Measurements from ENCODE around the gene P2RY6.

P2RY6 gene

DNA sequence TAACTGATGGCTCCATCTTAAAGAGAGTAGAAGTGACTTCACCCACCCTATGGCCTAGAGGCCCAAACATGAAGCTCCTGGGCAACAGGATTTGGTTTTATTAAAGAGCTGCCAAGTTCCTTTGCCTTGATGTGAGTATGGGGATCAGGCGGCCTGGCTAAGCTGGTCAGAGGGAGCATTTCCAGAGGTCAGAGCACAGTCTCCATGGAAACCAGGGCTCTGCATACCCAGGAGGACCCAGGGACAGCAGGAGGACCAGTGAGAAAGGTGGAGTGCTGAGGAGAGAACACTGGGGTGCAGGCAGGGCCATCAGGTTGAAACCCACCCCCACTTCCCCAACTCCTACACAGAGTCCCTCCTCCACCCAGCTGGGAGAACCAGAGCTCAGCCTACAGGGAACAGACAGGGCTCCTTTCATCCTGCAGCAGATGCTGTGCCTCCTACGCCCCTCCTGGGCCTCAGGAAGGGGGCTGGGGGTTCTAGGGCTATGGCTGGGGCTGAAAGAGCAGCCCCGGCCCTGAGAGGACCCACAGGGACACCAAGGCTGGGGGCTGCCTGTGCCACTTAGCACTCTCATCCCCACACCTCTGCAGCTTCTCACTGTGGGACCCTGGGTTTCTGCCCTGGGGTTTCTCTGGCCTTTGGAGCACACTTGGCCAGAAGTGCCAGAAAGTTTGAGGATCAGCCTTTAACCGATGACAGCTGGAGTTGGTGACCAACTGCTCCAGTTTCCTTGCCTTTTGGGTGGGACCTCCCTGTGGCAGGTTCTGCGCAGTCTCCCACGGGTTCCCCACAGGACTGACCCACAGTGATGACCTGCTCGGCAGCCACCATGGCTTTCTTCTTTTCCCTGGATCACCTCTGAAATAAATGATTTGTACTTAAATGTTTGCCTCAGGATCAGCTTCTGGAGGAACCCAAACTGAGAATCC, 13.8 kb upstream of the P2RY6 start:
- no peak overlapping the region for H3K27ac ChIP-seq
- TF ChIP-seq, protein P1, sequence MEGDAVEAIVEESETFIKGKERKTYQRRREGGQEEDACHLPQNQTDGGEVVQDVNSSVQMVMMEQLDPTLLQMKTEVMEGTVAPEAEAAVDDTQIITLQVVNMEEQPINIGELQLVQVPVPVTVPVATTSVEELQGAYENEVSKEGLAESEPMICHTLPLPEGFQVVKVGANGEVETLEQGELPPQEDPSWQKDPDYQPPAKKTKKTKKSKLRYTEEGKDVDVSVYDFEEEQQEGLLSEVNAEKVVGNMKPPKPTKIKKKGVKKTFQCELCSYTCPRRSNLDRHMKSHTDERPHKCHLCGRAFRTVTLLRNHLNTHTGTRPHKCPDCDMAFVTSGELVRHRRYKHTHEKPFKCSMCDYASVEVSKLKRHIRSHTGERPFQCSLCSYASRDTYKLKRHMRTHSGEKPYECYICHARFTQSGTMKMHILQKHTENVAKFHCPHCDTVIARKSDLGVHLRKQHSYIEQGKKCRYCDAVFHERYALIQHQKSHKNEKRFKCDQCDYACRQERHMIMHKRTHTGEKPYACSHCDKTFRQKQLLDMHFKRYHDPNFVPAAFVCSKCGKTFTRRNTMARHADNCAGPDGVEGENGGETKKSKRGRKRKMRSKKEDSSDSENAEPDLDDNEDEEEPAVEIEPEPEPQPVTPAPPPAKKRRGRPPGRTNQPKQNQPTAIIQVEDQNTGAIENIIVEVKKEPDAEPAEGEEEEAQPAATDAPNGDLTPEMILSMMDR (IDR thresholded peaks at IDR 0.05) = no peak
- TF ChIP-seq ZFX (IDR thresholded peaks at IDR 0.05; ENCODE audit: borderline replicate concordance) = no peak

DNA sequence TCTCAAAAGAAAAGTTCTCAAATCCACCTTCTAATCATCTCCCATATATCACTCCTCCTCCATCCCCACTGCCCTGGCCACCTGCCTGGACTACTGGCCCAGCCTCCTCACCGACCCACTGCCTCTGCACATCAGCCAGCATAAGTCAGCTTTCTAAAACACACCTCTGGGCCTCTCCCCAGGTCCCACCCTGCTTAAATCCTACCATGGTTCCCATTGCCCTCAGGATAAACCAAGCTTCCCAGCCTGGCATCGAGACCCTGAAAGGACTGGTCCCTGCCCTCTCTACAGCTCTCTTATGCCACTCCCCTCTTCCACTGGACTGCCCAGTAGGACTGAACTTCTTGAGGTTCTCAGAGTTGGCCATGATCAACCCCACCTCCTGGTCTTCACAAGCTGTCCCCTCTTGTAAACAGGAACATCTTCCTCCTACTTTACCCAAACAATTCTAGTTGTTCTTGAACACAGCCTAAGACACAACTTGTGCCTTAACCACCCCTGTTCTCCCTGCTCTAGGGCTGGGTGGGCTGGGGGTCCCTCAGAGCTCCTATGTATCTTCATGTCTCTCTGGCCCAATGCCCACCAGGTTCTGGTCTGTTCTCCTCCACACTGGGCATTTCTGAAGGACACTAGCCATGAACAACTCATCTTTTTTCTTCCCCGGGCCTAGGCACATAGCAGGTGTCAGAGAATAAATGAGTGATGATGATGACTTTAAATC, 12.6 kb upstream of the P2RY6 start:
- TF ChIP-seq ZFX (IDR thresholded peaks at IDR 0.05; ENCODE audit: borderline replicate concordance) = no peak
- TF ChIP-seq, protein P1 (IDR thresholded peaks at IDR 0.05) = no peak
- no peak overlapping the region for H3K27ac ChIP-seq

DNA sequence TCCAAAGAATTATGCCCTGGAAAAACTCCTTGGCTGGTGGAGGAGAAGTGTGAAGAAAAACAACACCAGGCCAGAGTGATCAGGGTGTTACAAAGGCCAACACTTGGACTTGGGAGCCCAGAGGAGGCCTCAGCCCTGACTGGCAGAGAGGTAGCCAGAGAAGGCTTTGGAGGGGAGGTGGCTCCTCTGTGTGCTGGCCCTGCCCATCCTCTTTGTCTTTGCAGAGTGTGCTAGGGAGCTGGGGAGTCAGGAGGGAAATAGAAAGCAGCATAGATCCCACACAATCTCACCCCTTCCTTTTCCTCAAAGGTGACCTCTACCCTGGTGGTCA, 12.0 kb upstream of the P2RY6 start:
- no peak overlapping the region for H3K27ac ChIP-seq
- TF ChIP-seq, protein P1 (IDR thresholded peaks at IDR 0.05) = no peak
- TF ChIP-seq ZFX (IDR thresholded peaks at IDR 0.05; ENCODE audit: borderline replicate concordance) = no peak

- TF ChIP-seq, protein P1 (IDR thresholded peaks at IDR 0.05) = no peak
- TF ChIP-seq ZFX (IDR thresholded peaks at IDR 0.05; ENCODE audit: borderline replicate concordance) = no peak
- H3K27ac ChIP-seq = no peak overlapping the region
Observed at GRCh38 chr11:73262851-73263495, 9.2 kb upstream of the P2RY6 start.

DNA sequence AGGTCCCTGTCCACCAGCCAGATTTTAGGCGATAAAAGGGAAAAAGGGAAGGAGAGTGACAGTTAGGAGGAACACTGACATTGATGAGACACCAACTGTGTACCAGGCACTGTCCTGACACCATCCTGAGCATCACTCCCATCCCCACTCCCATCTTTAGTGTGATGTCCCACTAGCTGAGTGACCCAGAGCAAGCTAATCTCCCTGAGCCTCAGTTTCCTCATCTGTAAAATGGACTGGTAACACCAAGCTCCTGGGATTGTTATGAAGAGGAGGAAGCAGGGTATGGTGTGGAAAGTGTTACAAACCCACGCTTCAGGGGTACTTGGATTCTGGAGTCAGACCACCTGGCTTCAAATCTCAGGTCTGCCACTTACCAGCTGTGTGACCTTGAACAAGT, 8.5 kb upstream of the P2RY6 start:
- no peak overlapping the region for H3K27ac ChIP-seq
- TF ChIP-seq, protein P1 (IDR thresholded peaks at IDR 0.05) = no peak
- TF ChIP-seq ZFX (IDR thresholded peaks at IDR 0.05; ENCODE audit: borderline replicate concordance) = no peak

DNA sequence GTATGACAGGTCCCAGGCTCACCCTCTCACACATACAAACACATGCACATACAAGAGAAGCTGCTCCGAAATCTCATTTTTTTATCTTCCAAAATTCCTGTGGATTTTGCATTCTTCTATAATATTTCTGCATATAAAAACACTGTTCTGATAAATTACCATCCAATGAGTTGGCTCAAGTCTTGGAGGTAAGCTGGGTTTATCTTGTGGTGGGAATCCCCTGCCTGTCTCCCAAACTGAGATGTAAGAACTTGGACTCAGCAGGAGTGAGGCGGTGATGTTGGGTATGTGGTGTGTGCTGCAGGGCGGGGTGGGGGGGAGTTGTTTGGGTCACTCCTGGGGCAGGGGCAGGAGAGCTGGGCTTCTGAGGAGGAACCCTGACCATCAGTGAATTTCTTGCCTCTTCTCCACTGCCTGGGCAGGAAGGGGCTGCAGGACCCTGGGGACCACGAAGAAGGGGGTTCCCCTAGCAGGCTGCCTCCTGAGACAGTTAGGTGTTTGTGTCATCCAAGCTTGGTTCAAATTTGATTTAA, 6.8 kb upstream of the P2RY6 start:
- TF ChIP-seq, protein P1 (IDR thresholded peaks at IDR 0.05) = no peak
- H3K27ac ChIP-seq = no peak overlapping the region
